A673 (cell line): ENCODE results near the gene LRRC74B. TPM values are rescaled to one million over a fixed set of nuclear protein-coding genes. Genes with fewer than 3 reads are reported as not detected.
"Not testable (repeated sequence)": the region's sequence is repeated elsewhere in the genome, so short reads cannot be mapped to it uniquely, and the experiment has no call there.

Source experiments
- BruUV-seq: library from RNA; stranded (reverse); fragments of 400-500 nt; replicated peaks from 2 replicates; lab custom pipeline; 2021; lab: Mats Ljungman, UMichigan
- CTCF ChIA-PET: fragments of 300-600 bp; sonication (Branson Sonifier 250); formaldehyde crosslinking; loops from one replicate; lab custom pipeline; 2022; ENCODE audit warnings: antibody characterized with exemption; lab: Charles Lee
- POLR2A ChIA-PET: fragments of 300-600 bp; sonication (Branson Sonifier 250); formaldehyde crosslinking; loops from one replicate; lab custom pipeline; 2022; ENCODE audit warnings: antibody characterized with exemption; ENCODE audit not compliant: low non-redundant PET; lab: Charles Lee
- DNase-seq: peaks from one replicate; pipeline ENCODE4 v3.0.0-alpha.2; 2015; ENCODE audit warnings: low spot score
- H3K27ac ChIP-seq: fragments of 200-600 bp; sonication (generic); 2 replicates; pipeline ENCODE4 v1.5.1; 2016; ENCODE audit warnings: mixed run types, low read depth, mild to moderate bottlenecking, mixed read lengths, antibody characterized with exemption, low read length; ENCODE audit not compliant: poor library complexity, severe bottlenecking
- H3K27me3 ChIP-seq: fragments of 200-600 bp; sonication (generic); replicated peaks from 2 replicates; pipeline ENCODE4 v1.6.1; 2017; ENCODE audit warnings: mixed run types, low read depth, mild to moderate bottlenecking, mixed read lengths, antibody characterized with exemption, low read length; ENCODE audit not compliant: insufficient read depth, poor library complexity
- H3K36me3 ChIP-seq: fragments of 200-600 bp; sonication (generic); 2 replicates; pipeline ENCODE4 v1.6.1; 2016; ENCODE audit warnings: mixed run types, mild to moderate bottlenecking, mixed read lengths, antibody characterized with exemption, low read length; ENCODE audit not compliant: insufficient read depth, poor library complexity, severe bottlenecking
- H3K4me1 ChIP-seq: fragments of 200-600 bp; sonication (generic); 2 replicates; pipeline ENCODE4 v1.6.1; 2017; ENCODE audit warnings: mixed run types, mild to moderate bottlenecking, mixed read lengths, antibody characterized with exemption, low read length; ENCODE audit not compliant: insufficient read depth, poor library complexity, severe bottlenecking
- H3K4me3 ChIP-seq: fragments of 200-600 bp; sonication (generic); 2 replicates; pipeline ENCODE4 v1.5.1; 2016; ENCODE audit warnings: low read depth, mixed run types, mild to moderate bottlenecking, mixed read lengths, low read length; ENCODE audit not compliant: poor library complexity, severe bottlenecking
- H3K9me3 ChIP-seq: fragments of 200-600 bp; sonication (generic); 2 replicates; pipeline ENCODE4 v1.6.1; 2016; ENCODE audit warnings: mixed run types, low read depth, mild to moderate bottlenecking, mixed read lengths, antibody characterized with exemption, low read length; ENCODE audit not compliant: poor library complexity, severe bottlenecking
- EZH2 ChIP-seq: fragments of 200-600 bp; sonication (generic); IDR thresholded peaks from 2 replicates; pipeline ENCODE4 v1.6.1; 2017; ENCODE audit warnings: borderline replicate concordance, low read depth, mild to moderate bottlenecking, mixed read lengths, antibody characterized with exemption, low read length; ENCODE audit not compliant: poor library complexity, severe bottlenecking
- intact Hi-C: fragments of 100-400 bp; cut with micrococcal nuclease; formaldehyde crosslinking; loops from one replicate; pipeline ENCODE4 v1.10.0; 2022; ENCODE audit not compliant: unreplicated experiment
- total RNA-seq: library from RNA; stranded (reverse); gene quantifications from 2 replicates; pipeline ENCODE4 v1.2.3, GENCODE V29; 2021
- TF ChIP-seq, protein P1 (sequence below): fragments of 300-800, 200-600 bp; sonication (generic); conservative IDR thresholded peaks from 2 replicates; pipeline ENCODE4 v1.5.1; 2017; ENCODE audit warnings: low read depth, mild to moderate bottlenecking, antibody characterized with exemption, low read length, moderate library complexity, mixed read lengths

LRRC74B gene
- total RNA-seq, 1 experiment from 2014 or later: not detected

DNA sequence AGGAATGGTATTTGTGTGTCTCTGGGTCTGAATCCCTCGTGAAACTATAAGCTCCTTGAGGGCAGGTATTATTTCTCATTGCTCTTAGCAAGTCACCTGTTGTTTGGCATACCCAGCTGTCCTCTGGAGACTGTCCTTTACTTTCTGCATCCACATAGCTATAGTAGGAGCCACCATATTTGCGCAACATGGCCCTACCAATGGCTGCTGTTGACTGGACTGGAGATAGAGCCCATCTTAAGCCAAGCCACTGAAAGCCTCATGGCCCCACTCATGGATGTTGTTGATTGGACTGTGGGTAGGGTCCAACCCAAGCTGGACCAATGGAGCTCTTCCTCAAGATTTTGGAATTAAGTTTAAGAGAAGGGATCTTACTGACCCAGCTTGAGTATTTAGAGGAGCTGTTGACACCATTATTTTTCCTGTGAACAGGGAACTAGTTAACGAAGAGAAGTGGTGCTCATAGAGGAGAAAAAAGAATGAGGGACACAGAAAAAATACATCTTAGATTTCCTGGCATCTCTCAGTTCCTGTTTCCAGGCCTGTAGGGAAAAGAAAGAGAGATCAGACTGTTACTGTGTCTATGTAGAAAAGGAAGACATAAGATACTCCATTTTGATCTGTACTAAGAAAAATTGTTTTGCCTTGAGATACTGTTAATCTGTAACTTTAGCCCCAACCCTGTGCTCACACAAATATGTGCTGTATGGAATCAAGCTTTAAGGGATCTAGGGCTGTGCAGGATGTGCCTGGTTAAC, 47.2 kb downstream of the LRRC74B start:
- Histone ChIP-seq H3K9me3 (no peaks in the 10 kb centered on the region), H3K4me1 (no peaks in the 10 kb centered on the region), H3K4me3 (no peak overlapping the region), H3K27me3 (no peaks in the 10 kb centered on the region), H3K27ac (no peak overlapping the region), H3K36me3 (no peaks in the 10 kb centered on the region)
- no TSS peak for BruUV-seq
- no peak for TF ChIP-seq EZH2
- TF ChIP-seq, protein P1, sequence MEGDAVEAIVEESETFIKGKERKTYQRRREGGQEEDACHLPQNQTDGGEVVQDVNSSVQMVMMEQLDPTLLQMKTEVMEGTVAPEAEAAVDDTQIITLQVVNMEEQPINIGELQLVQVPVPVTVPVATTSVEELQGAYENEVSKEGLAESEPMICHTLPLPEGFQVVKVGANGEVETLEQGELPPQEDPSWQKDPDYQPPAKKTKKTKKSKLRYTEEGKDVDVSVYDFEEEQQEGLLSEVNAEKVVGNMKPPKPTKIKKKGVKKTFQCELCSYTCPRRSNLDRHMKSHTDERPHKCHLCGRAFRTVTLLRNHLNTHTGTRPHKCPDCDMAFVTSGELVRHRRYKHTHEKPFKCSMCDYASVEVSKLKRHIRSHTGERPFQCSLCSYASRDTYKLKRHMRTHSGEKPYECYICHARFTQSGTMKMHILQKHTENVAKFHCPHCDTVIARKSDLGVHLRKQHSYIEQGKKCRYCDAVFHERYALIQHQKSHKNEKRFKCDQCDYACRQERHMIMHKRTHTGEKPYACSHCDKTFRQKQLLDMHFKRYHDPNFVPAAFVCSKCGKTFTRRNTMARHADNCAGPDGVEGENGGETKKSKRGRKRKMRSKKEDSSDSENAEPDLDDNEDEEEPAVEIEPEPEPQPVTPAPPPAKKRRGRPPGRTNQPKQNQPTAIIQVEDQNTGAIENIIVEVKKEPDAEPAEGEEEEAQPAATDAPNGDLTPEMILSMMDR: no peak
- DNase-seq: no peak
- ChIA-PET CTCF (interaction anchor here (0.5 kb wide), 1 partner anchor 675 kb away, joined by 9 read pairs; no protein-coding TSS in a partner anchor), POLR2A (no interaction called here)
- intact Hi-C loops: no loop called here

DNA sequence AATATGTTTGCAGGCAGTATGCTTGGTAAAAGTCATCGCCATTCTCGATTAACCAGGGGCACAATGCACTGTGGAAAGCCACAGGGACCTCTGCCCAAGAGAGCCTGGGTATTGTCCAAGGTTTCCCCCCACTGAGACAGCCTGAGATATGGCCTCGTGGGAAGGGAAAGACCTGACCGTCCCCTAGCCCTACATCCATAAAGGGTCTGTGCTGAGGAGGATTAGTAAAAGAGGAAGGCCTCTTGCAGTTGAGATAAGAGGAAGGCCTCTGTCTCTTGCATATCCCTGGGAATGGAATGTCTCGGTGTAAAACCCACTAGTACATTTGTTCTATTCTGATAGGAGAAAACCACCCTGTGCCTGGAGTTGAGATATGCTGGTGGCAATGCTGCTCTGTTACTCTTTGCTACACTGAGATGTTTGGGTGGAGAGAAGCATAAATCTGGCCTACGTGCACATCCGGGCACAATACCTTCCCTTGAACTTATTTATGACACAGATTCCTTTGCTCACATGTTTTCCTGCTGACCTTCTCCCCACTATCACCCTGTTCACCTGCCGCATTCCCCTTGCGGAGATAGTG, 47.9 kb downstream of the LRRC74B start:
- H3K27ac ChIP-seq, POLR2A ChIA-PET, intact Hi-C loops, H3K27me3 ChIP-seq, H3K36me3 ChIP-seq, CTCF ChIA-PET, DNase-seq, BruUV-seq, H3K9me3 ChIP-seq, H3K4me1 ChIP-seq, H3K4me3 ChIP-seq: not testable (repeated sequence)

DNA sequence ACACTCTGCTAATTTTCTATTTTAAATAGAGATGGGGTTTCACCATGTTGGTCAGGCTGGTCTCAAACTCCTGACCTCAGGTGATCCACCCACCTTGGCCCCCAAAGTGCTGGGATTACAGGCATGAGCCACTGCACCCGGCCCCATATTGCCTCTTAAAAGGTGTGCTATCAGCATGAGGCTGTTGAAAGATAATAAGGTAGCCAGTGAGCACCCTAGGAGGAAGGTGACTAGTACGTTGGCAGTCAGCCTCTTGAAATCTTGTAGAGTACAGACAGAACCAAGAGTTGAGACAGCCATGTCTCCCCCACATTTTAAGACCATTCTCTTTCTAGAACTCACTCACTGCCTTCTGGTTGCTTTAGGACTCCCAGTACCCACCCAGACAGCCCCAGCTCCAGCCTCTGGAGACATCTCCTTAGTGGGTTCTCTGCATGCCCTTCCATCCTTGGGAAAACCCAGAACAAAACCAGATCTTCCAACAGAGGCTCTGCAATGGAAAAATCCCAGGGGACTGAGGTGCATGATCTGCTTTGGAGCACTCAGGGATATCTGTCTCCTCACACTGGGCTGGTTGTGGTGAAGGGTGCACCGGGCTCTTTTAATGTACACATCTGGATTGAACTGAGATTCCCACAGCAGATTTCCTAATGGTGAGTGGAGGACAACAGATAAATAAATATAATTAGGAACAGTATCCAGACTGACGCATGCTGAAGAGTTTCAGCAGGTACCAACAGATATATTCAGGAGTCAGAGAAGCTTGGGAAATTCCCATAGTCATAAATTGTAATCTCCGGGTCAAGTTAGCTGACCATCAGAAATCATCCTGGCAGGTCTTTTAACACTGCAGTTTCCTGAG, 49.4 kb downstream of the LRRC74B start:
- no peaks in the 10 kb centered on the region for H3K36me3 ChIP-seq
- H3K27me3 ChIP-seq: no peaks in the 10 kb centered on the region
- no peaks in the 10 kb centered on the region for H3K4me1 ChIP-seq
- POLR2A ChIA-PET: no interaction called here
- intact Hi-C loops: no loop called here
- no peaks in the 10 kb centered on the region for H3K9me3 ChIP-seq
- no TSS peak for BruUV-seq
- no peak overlapping the region for H3K4me3 ChIP-seq
- no peak overlapping the region for H3K27ac ChIP-seq
- TF ChIP-seq, protein P1: no peak
- TF ChIP-seq EZH2: no peak
- CTCF ChIA-PET: no interaction called here
- no peak for DNase-seq
